ENCODE data around the gene HMG20A. TPM values are rescaled to one million over a fixed set of nuclear protein-coding genes. Genes with fewer than 3 reads are reported as not detected.

The HMG20A gene
- total RNA-seq, 4 donors from 2014 or later, result 38.4 to 122 (median 41.6) TPM

- no peaks in the 10 kb centered on the region for H3K4me1 ChIP-seq
- H3K4me3 ChIP-seq, result no peak overlapping the region
- H3K27me3 ChIP-seq, result no peaks in the 10 kb centered on the region
- no peak for TF ChIP-seq CTCF (IDR thresholded peaks at IDR 0.05)
- TF ChIP-seq POLR2A (IDR thresholded peaks at IDR 0.05), result no peak
- no peaks in the 10 kb centered on the region for H3K36me3 ChIP-seq
- H3K9me3 ChIP-seq, result no peaks in the 10 kb centered on the region
- DNase-seq, result no peak
- no peak overlapping the region for H3K27ac ChIP-seq
Measured at GRCh38 chr15:77380033-77380432, 40.7 kb upstream of the HMG20A start.

- no peak overlapping the region for H3K4me3 ChIP-seq
- no peaks in the 10 kb centered on the region for H3K9me3 ChIP-seq
- H3K36me3 ChIP-seq, result no peaks in the 10 kb centered on the region
- no peak for DNase-seq
- no peaks in the 10 kb centered on the region for H3K4me1 ChIP-seq
- no peak overlapping the region for H3K27ac ChIP-seq
- no peak for TF ChIP-seq POLR2A (IDR thresholded peaks at IDR 0.05)
- TF ChIP-seq CTCF (IDR thresholded peaks at IDR 0.05), result no peak
- H3K27me3 ChIP-seq, result no peaks in the 10 kb centered on the region
Measured at GRCh38 chr15:77384086-77384485, 36.6 kb upstream of the HMG20A start.

DNA sequence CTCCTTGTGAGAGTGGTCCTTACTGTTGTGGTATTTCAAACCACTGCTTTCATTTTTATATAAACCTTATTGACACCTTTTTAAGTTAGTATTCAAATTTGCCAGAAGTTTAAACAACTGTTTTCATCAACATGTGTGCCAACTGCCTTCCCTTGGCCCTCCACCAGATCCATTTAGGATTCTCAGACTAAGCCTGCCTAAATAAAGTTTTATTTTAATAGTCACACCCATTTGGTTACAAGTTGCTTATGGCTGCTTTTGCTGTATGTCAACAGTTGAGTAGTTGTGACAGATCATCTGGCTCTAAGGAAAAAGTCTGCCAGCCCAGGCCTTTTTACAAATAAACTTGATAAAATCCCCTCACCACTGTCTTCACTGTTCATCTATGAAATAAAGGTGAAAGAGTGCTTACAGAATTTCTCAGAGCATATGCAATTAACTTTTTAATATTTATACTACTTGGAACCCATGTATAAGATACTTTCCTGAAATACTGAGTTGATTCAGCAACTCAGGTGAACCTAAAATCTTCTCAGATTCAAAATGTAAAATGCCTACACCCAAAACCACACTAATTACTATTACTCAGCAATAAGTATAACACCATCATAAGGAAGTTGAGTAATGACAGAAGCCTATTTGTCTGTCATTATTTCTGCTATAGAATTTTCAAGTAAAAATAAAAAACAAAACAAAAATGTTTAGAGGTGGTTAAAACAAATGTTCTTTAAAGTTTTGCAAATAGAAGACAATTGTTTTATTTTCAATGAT, 35.9 kb upstream of the HMG20A start:
- DNase-seq, result no peak
- no peaks in the 10 kb centered on the region for H3K9me3 ChIP-seq
- H3K36me3 ChIP-seq, result no peaks in the 10 kb centered on the region
- TF ChIP-seq POLR2A (IDR thresholded peaks at IDR 0.05), result no peak
- no peak for TF ChIP-seq CTCF (IDR thresholded peaks at IDR 0.05)
- no peaks in the 10 kb centered on the region for H3K4me1 ChIP-seq
- no peak overlapping the region for H3K4me3 ChIP-seq
- H3K27me3 ChIP-seq, result no peaks in the 10 kb centered on the region
- no peak overlapping the region for H3K27ac ChIP-seq

GRCh38 chr15:77386626-77387025, 34.1 kb upstream of the HMG20A start:
- Histone ChIP-seq H3K27ac (no peak overlapping the region), H3K4me3 (no peak overlapping the region), H3K9me3 (no peaks in the 10 kb centered on the region), H3K27me3 (no peaks in the 10 kb centered on the region), H3K36me3 (no peaks in the 10 kb centered on the region), H3K4me1 (no peaks in the 10 kb centered on the region)
- no peak for TF ChIP-seq POLR2A (IDR thresholded peaks at IDR 0.05)
- no peak for TF ChIP-seq CTCF (IDR thresholded peaks at IDR 0.05)
- DNase-seq, result no peak

GRCh38 chr15:77387365-77388105, 33.2 kb upstream of the HMG20A start:
- H3K4me1 ChIP-seq, result no peaks in the 10 kb centered on the region

More at GRCh38 chr15:77387365-77388105, 33.2 kb upstream of the HMG20A start:
- no peaks in the 10 kb centered on the region for H3K9me3 ChIP-seq
- TF ChIP-seq CTCF (IDR thresholded peaks at IDR 0.05) (no peak), POLR2A (IDR thresholded peaks at IDR 0.05) (no peak)
- H3K4me3 ChIP-seq, result no peak overlapping the region
- H3K36me3 ChIP-seq, result no peaks in the 10 kb centered on the region
- no peak overlapping the region for H3K27ac ChIP-seq
- DNase-seq, result no peak
- no peaks in the 10 kb centered on the region for H3K27me3 ChIP-seq

All from Peyer's patch (tissue), 4 donors.